ELF-1 (cell line): ENCODE data around the gene NISCH.

ENCODE experiments used
- DNase-seq: peaks from one replicate; pipeline ENCODE4 v3.0.0-alpha.2; 2016; ENCODE audit warnings: low read depth, low spot score

Gene NISCH

DNA sequence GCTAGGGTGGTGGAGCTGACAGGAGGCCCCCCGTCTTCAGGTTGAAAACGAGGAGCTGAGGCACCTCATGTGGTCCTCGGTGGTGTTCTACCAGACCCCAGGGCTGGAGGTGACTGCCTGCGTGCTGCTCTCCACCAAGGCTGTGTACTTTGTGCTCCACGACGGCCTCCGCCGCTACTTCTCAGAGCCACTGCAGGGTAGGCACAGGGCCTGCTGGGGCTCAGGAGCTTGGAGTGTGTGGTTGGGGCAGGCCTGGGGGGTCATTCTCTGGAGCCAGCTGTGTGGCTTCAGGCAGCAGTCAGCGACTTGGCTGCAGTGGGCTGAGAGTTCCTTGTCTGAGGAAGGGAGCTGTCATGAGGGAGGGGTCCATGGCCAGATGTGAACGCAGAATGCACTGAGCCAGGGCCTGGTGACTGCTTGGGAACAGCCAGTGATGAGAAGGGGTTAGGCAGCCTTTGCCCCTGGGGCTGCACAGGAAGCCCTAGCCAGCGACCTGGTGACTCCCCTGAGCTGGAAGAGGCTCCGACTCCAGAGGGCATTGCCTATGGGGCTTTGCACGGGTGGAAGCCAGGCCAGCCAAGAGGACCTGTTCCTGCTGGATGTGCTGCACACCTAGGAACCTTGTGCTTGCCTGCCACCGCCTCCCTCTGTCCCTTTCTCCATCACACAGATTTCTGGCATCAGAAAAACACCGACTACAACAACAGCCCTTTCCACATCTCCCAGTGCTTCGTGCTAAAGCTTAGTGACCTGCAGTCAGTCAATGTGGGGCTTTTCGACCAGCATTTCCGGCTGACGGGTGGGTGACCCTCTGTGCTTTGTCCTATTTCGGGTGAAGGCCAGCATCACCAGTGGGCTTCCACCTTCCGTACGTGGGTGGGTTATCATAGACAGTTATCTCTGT is 34.9 kb downstream of the NISCH start:
- DNase-seq, result no peak

DNA sequence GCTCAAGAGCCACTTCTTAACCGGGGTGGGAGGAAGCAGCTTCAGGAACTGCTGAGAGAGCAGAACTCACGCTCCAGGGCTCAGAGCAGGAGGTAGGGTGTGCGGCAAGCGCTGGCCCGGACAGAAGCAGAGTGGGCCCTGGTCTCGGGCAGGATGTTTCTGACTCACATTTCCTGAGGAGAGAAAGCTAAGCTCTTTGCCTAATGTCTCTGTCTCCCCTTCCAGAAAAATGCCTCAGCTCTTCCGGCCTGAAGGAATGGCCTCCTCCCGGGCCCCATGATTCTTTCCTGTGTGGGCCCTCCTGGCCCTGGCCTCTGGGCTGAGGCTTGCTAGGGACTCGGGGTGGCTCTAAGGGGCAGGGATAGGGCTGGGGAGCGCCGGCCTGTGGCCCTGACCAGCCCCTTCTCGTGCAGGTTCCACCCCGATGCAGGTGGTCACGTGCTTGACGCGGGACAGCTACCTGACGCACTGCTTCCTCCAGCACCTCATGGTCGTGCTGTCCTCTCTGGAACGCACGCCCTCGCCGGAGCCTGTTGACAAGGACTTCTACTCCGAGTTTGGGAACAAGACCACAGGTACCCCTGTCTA is 35.6 kb downstream of the NISCH start:
- DNase-seq, result no peak

DNA sequence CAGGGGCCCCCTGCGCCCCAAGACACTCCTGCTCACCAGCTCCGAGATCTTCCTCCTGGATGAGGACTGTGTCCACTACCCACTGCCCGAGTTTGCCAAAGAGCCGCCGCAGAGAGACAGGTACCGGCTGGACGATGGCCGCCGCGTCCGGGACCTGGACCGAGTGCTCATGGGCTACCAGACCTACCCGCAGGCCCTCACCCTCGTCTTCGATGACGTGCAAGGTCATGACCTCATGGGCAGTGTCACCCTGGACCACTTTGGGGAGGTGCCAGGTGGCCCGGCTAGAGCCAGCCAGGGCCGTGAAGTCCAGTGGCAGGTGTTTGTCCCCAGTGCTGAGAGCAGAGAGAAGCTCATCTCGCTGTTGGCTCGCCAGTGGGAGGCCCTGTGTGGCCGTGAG is 36.7 kb downstream of the NISCH start:
- no peak for DNase-seq

DNA sequence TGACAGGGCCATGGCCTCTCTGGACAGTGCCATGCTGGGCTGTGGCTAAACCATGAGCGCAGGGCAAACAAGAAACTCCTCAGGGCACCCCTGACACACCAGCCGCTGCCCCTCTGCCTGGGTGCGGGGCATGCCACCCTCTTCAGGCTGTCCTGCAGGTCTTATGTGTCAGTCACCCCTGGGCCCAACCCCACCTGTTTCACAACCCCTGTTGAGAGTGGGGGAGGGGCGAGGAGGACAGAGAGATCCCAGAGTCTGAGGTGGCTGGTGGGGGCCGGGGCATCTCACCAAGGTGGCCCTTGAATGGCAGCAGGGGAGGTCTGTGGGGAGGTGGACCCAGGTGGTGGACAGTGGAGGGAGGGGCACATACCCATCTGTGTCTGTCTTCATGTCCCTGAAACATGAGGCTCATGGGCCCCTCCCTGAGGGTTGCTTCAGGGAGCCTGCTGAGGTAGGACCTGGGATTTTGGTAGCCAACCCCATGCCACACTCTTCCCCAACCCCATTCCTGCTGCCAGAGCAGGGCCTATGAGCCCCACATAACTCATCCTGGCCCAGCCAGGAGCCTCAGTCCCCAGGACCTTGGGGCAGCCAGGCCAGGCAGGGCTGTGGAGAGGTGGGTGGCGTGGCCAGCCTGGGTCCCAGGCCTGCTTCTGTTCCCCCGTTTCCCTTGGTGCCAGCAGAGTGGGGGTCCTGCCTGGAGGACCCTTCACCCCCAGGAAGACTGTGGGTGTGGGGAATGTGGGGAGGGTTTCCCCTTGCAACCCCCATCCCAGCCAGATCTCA is 38.0 kb downstream of the NISCH start:
- DNase-seq, result no peak

DNA sequence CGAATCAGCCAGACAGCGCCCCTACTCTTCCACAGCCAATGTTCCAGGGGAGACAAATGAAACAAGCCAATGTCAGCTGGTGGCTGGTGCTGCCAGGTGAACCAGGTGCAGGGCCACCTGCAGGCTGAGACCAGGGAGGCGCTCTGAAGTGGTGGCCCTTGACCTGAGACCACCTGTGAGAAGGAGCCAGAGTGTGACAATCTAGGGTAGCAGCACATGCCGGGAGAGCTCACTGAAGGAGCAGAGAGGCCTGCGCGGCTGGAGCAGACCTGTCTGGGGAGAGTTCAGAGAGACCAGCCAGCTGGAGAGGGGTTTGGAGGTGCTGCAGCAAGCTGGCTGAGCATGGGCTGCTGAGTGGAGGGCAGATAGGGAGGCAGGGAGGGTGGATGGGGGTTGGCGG is 39.0 kb downstream of the NISCH start:
- DNase-seq, result no peak

DNA sequence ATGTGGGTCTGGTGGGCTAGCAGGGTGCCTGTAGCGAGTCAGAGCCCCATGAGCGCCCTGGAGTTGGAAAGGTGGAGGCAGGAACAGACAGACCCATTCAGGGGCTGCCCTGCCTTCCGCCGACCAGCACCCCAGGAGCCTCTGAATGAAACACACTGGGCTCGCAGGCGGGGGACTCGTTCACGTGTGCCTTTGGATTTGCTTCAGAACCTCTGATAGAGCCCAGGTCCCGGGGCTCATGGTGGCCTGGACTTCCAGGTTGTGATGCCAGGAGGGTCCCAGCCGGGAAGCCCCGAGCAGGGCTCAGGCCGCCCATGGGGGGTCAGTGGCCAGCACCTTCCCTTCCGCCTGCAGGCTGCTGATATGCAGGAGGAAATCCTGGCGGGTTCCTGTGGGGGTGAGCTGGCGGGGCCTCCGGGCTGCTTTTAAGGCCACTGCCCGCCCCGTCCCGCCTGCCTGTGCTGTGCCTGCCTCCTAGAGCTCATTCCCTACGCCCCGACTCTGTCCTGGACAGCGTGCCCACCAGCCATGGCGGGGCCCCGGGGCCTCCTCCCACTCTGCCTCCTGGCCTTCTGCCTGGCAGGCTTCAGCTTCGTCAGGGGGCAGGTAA is 39.6 kb downstream of the NISCH start, which contains the start of gene STAB1:
STAB1 (plus strand) TSS at position 453 of the 610 bp plus-strand sequence; CDS start at position 529, 76 bp downstream.
- DNase-seq, result no peak

DNA sequence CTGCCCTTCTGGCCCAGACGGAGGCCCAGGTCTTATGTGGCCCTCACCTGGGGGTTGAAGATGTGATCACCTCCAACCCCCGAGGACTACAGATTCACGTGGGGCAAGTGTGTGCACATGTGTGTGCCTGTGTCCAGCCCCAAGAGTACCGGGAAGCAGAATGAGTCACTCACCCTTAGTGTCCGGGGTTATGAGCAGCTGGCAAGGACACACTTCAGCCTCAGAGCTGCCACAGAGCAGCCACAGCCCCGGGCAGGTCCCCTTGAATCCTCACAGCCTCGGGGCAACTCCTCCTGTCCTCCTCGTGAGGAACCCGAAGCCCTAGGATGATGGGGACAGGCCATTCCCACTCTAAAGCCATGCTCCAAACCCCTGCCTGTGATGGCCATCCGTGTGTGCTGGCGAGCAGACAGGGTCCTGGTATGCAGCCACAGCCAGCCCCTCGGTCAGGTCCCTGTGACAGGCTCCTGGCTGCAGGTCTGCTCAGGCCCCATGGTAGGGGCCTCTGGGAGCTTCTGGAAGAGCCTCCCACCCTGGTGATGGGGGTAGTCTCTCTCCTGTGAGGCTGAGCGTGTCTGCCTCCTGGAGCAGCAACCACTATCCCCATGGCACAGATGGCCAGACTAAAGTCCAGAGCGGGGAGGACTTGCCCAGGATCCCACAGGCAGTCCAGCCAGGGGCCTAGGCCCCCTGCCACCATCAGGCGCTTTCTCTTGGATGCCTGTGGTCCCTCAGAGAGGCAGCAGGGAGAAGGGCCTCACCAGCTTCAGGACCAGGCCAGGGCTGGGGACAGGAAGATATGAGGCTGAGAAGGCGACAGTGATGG is 40.6 kb downstream of the NISCH start:
- no peak for DNase-seq

DNA sequence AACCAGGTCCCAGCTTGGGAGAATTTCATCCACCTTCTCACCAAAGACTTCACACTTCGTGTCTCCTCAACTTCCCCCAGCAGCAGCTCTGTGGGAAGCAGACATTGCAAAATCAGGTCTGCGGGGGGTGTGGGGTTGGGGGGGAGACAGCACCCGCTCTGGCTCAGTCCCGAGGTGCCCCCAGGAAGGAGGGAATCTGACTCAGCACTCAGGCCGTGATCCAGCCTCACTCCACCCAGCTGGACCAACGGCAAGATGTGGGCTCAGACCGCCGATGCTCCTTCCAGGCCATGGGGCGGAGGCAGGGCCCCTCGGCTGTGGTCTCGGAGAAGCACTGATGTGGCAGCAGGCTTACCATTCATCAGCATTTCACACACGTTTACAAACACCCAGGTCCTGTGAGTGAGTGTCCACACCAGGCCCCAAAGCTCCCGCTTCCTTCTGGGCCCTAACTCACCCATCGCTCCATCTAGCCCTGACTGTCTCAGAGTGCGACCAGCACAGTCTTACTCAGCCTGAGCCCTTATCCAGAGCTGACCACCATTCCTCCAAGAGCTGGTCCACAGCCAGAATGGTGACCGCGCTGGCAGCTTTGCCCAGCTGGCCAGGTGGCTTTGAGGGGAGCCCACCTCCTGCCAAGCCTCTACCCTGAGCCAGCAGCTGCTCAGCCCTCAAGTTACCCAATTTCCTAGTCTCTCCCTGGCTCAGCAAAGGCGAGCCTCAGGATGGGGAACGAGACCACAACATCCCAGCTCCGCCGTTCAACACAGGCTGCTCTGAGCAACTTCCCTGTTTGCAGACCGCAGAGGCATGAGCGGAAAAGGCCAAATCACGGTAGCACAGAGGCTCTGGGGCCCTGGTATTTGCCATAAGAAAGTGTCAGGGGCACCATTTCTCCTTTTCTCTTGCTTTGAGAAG is 43.0 kb downstream of the NISCH start:
- DNase-seq, result no peak

DNA sequence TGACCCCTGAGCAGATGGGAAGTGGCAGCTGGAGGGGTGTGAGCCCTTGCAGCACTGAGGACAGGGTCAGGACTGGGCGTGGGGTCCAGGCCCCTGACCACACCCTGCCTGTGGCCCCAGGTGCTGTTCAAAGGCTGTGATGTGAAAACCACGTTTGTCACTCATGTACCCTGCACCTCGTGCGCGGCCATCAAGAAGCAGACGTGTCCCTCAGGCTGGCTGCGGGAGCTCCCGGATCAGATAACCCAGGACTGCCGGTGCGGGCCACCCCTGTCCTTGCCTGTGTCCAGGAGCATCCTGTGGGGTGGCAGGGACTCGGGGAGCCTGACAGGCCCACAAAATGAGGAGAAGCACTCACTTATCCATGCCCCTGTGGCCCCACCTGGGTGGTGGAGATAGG is 45.6 kb downstream of the NISCH start:
- no peak for DNase-seq

DNA sequence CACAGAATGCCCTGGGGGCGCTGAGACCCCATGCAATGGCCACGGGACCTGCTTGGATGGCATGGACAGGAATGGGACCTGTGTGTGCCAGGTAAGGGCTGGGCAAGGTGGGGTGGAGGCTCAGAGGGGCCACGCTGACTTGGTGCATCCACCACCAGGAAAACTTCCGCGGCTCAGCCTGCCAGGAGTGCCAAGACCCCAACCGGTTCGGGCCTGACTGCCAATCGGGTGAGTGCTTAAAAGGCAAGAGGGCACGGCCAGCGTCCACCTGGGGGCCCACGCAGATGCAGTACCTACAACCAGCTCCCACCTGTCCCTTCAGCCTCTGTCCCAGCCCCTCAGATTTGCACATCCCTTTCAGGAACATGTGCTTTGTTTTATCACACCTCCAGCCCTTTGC is 46.6 kb downstream of the NISCH start:
- DNase-seq, result no peak

DNA sequence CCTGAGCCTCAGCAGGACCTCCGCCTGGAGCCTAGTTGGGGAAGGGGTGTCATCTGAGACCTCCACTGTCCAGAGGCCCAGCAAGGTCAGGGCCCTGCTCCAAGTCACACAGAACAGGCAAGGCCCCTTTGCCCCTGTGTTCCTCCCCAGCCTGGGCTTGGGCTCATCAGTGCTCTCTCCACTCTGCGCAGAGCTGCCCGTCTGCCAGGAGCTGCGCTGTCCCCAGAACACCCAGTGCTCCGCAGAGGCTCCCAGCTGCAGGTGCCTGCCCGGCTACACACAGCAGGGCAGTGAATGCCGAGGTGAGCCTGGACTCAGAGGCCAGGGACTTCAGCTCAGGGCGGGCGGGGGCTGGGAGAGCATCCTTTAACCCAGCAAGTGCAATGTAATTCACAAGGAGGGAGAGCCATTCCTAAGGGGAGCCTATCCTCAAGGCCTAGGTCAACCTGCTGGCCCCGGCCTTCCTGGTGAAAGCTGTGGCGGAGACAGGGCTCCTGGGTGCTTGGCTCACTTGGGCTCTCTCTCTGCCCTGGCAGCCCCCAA is 47.5 kb downstream of the NISCH start:
- no peak for DNase-seq

DNA sequence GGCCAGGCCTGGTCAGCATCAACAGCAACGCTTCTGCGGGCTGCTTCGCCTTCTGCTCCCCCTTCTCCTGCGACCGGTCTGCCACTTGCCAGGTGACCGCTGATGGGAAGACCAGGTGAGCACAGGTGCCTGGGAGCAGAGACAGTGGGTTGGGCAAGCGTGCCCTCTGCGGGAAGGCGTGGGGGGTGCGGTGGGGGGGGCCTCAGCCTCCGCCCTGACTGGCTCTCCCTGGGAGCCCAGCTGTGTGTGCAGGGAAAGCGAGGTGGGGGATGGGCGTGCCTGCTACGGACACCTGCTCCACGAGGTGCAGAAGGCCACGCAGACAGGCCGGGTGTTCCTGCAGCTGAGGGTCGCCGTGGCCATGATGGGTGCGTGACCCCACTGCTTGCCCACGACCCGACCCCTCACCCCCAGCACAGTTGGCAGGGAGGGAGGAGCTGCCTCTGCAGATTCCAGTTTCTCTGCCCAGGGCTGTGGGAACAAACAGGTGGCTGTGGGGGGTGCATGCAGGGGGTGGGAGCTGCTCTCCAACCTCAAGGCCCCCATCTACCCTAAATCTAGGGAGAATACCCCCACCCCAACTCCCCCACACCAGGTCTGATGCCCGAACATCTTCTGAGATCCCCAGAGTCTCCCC is 48.5 kb downstream of the NISCH start:
- DNase-seq, result no peak

DNA sequence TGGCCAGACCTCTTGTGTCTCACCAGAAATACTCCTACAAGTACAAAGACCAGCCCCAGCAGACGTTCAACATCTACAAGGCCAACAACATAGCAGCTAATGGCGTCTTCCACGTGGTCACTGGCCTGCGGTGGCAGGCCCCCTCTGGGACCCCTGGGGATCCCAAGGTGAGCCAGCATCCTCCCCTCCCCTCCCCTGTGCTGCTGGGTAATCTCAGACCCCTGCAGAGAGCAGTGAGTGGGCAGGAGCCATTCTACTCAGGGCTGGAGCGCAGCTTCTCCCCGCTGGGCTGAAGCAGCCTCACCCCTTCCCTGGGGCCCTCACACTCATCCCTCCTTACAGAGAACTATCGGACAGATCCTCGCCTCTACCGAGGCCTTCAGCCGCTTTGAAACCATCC is 49.6 kb downstream of the NISCH start:
- DNase-seq, result no peak

DNA sequence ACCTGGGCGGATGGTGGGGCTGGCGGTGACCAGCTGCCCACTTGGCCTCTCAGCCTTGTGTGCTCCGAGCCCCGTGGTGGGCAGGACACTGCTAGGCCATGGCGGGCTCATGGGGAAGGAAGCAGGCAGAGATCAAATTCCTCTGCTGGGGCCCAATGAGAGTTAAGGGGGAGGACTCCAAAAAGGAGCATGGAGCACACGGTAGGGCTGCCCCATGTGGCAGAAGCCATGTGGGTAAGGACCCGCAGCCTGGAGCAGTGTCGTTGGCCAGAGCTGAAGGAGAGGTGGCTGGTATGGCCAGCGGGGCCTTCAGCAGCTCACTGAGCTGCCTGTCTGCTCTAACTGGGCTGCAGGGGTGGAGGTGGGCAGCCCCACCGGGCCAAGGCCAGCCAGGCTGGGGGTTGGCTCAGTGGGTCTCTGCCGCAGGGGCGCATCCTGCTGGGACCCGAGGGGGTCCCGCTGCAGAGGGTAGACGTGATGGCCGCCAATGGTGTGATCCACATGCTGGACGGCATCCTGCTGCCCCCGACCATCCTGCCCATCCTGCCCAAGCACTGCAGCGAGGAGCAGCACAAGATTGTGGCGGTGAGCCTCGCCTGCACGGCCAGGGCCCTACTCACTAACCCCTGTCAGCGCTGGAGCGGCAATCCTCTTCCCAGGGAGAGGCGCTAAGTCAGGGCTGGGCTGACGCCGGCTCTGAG is 51.0 kb downstream of the NISCH start:
- no peak for DNase-seq

DNA sequence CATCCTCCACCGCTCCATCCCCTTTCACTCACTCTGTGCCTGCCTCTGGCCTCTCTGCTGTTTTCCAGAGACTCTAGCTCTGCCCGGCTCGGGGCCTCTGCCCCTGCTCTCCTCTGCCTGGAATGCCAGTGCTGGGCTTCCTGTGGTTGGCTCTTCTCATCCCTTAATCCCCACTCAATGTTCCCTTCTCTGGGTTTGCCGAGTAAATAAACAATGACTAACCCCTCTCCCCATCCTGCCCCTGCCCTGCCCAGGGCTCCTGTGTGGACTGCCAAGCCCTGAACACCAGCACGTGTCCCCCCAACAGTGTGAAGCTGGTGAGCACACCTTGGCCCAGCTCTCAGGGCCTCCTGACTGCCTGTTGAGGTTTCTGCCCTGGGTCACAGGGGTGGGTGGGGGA is 52.0 kb downstream of the NISCH start:
- DNase-seq, result peak; percentile 54

DNA sequence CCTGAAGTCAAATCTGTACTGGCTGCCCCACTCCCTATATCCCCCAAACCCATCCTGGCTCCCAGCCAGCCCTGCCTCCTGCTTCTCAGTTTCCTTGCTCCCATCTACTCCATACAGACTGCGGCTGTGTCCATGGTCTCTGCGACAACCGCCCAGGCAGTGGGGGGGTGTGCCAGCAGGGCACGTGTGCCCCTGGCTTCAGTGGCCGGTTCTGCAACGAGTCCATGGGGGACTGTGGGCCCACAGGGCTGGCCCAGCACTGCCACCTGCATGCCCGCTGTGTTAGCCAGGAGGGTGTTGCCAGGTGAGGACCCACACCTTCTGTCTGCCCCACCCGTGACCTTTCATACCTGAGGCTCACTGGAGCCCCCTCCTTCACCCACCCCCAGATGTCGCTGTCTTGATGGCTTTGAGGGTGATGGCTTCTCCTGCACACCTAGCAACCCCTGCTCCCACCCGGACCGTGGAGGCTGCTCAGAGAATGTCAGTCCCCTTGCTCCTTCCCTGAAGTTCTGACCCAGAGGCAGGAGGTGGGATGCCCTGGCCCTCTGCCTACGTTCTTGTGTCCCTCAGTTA is 54.4 kb downstream of the NISCH start:
- DNase-seq, result no peak

DNA sequence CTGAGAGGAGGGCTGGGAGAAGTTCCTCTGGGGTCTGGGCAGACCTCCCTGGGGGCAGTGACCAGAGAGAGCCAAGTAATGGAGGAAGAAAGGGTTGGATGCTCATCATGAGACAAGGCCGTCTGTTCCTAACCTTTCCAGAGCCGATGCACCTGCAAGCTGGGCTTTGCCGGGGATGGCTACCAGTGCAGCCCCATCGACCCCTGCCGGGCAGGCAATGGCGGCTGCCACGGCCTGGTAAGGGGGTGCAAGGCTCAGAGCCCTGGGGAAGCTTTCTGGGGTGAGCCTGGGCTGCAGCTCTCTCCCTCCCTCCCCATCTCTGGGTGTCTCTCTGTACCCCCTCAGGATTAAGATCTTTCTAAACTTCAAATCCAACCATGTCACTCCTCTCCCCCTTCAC is 56.1 kb downstream of the NISCH start:
- no peak for DNase-seq

DNA sequence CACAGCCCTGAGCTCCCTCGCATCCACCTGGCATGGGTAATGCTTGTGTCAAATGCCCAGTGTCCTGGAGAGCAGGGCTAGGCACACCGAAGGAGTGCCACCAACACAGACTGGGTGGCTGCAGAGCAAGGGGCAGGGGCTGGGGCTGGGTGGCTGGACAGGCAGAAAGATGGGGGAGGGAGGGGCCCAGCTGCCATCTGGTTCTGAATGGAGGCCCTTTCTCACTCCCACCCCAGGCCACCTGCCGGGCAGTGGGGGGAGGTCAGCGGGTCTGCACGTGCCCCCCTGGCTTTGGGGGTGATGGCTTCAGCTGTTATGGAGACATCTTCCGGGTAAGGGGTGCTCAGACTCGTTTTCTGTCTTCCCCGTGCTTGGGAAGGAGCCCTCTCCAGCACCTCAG is 56.7 kb downstream of the NISCH start:
- DNase-seq, result no peak
